HG02884 (cell line): Measurements from ENCODE around the gene APLP2.
"Not testable (repeated sequence)": the region's sequence is repeated elsewhere in the genome, so short reads cannot be mapped to it uniquely, and the experiment has no call there.

Experiments used
- ATAC-seq: cut with Tn5 transposase; IDR thresholded peaks from one replicate; pipeline ENCODE4 v1.9.1; 2021; ENCODE audit warnings: mild to moderate bottlenecking, moderate library complexity; ENCODE audit not compliant: unreplicated experiment

The APLP2 gene

GRCh38 chr11:130069659-130070108 is at the start of gene APLP2:
Gene APLP2, plus strand, starts transcription at chr11:130069894. Its CDS starts 84 bp downstream, at chr11:130069978.
- ATAC-seq, result peak; percentile 94

DNA sequence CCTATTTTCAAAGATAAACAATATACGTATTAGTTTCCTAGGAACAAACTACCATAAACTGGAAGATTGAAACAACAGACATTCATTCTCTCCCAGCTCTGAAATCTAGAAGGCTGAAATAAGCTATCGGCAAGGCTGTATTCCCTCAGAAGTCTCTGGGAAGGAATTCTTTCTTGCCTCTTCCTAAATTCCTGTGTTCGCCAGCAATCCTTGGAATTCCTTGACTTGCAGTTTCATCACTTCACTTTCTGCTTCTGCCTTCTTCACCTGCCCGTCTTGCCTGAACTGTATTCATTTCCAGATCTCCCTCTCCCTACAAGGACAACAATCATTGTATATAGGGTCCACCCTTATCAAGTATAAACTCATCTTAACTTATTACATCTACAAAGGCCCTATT is 49.4 kb upstream of the APLP2 start:
- ATAC-seq, result no peak

GRCh38 chr11:130021606-130022005 is 48.1 kb upstream of the APLP2 start:
- not testable (repeated sequence) for ATAC-seq

GRCh38 chr11:130022799-130023198 is 46.9 kb upstream of the APLP2 start:
- ATAC-seq, result peak; percentile 27

DNA sequence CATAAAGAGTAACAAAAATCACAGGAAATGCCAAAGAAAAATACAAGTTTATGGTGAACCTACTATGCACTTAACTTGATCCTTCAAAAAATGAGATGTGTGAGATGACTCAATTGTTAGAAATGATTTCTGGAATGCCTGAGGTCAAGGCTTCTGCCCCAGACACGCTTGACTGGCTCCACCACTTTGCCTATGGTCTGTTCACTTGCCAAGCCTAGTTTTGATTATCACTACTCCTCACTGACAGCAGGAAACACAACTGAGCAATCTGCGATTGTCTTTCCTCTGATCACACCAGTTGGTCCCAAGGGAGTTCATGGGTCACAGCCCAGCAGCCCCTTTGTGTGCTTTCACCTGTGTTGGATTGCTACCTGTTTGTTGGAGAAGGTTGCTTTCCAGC is 46.5 kb upstream of the APLP2 start:
- peak; percentile 81 for ATAC-seq

DNA sequence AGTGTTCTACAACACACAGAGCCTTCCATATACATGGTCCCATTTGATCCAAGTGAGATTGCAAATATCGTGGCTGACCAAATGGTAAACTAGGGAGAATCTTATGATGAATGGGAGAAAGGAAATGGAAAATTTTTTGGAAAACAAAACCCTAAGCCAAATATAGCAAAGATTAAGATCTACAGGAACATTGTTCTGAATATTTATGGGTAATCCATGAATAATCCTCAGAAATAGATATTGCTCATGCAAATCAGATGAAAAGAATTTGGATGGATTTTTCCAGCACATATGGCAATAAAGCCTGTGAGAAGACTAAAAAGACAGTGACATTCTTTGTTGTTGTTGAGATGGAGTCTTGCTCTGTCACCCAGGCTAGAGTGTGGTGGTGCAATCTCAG is 45.3 kb upstream of the APLP2 start:
- ATAC-seq, result no peak

- ATAC-seq, result no peak
Measured at GRCh38 chr11:130025371-130025770, 44.3 kb upstream of the APLP2 start.

- no peak for ATAC-seq
Measured at GRCh38 chr11:130029137-130029536, 40.6 kb upstream of the APLP2 start.

DNA sequence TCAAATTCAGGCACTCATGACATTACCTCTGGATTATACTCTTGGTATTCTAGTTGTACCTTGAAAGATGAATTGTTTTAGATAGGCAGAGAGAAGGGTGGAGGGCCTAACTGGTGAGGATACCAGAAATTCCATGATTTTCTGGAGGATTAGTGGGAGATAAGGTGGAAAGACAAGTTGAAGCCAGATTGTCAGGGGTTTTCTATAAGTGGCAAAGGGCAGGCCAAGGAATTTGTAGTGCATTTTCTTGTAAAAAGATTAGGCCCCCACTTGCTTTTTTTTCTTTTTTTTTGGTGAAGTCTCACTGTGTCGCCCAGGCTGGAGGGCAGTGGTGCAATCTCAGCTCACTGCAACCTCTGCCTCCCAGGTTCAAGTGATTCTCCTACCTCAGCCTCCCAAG is 38.6 kb upstream of the APLP2 start:
- ATAC-seq, result no peak

DNA sequence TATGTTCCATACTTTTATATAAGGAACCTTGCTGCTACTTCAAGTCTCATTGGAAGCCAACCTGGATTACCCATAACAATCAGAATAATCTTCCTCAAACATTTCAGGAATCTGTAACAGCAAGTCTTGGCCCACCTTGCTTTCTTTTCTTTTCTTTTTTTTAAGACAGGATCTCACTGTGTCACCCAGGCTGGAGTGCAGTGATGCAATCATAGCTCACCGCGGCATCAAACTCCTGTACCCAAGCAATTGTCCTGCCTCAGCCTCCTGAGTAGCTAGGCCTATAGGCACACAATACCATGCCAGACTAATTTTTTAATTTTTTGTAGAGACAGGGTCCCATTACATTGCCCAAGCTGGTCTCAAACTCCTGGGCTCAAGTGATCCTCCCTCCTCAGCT is 37.7 kb upstream of the APLP2 start:
- ATAC-seq, result no peak

GRCh38 chr11:130032931-130033330 is 36.8 kb upstream of the APLP2 start:
- ATAC-seq, result no peak

GRCh38 chr11:130034236-130034635 is 35.5 kb upstream of the APLP2 start:
- ATAC-seq, result no peak

GRCh38 chr11:130037058-130037457 is 32.6 kb upstream of the APLP2 start:
- ATAC-seq, result no peak

DNA sequence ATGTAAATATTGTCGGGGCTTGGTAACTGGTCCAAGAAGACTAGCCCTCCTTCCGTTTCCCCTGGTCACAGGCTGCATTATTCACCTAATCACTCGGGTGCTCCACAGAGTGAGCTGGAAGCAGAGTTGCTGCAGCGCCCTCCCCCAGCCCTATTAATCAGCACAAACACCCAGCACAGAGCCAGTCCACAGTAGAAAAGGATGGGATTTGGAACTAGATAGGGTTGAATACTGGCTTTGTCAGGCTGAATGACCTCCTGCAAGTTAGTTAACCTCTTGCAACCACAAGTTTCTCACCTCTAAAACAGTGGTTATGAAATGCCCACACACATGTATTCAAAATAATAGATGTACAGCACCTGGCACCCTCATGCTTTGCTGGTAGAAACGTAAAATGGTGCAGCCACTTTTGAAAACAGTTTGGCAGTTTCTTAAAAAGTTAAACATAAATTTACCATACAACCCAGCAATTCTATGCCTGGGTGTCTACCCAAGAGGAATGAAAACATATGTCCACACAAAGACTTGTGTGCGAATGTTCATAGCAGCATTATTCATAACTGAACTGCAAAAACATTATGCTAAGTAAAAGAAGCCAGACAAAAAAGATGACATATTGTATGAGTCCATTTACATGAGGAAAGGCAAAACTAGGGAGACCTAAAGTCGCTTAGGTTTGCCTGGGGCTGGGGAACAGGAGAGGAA is 31.7 kb upstream of the APLP2 start:
- no peak for ATAC-seq

DNA sequence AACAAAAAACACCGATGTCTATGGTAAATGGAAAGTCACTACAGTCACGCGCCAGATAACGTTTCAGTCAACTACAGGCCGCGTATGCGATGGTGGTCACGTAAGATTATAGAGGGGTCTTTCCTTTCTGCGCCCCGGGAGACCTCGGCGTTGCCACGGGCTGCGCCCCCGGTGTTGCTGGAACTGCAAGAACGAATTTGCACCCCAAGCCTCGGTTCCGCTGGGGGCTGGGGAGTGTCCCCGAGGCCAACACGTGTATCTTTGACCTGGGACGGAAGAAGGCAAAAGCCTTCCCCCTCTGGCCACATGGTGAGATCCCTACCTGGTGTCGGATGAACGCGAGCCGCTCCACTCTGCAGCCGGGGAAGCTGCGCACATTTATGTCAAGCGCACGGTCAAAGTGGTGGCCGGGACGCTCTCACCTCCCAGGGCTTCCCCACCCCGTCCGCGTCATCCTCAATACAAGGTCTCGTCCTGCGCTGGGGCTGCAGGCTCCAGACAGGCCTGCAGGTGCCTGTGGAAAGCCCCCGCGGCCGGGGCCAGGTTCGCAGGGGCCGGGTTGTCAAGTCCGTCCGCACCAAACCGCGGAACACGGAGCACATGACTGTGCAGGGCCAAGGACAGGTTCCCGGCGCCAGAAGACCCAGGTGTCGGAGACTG is 29.3 kb upstream of the APLP2 start:
- no peak for ATAC-seq

- no peak for ATAC-seq
Measured at GRCh38 chr11:130042093-130042591, 27.6 kb upstream of the APLP2 start.

- no peak for ATAC-seq
Measured at GRCh38 chr11:130043575-130043974, 26.1 kb upstream of the APLP2 start.

- no peak for ATAC-seq
Measured at GRCh38 chr11:130047141-130047540, 22.6 kb upstream of the APLP2 start.

GRCh38 chr11:130049328-130049771 is 20.3 kb upstream of the APLP2 start:
- no peak for ATAC-seq

GRCh38 chr11:130050257-130050656 is 19.4 kb upstream of the APLP2 start:
- ATAC-seq, result no peak

- ATAC-seq, result no peak
Measured at GRCh38 chr11:130051082-130051481, 18.6 kb upstream of the APLP2 start.

DNA sequence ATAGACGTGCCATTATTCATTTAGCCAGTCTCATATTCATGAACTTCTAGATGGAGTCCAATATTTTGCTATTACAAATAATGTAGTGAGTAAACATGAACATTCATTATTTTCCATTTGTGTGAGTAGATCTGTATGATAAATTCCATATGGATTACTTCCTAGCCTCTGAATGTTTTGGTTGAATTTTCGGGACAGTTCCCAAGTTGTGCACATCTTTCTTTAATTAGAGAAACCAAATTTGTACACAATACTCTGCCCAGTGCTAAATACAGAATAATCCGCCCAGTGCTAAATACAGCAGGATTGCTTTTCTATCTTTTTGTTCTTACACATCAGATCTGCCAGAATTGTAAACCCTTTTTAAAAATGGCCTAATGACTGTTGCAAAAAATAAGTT is 17.1 kb upstream of the APLP2 start:
- ATAC-seq, result no peak
